ENCODE results near the gene CSE1L. TPM values are rescaled to one million over a fixed set of nuclear protein-coding genes. Genes with fewer than 3 reads are reported as not detected.

CSE1L gene
- total RNA-seq, 1 donor from 2014 or later = 39.0 TPM

DNA sequence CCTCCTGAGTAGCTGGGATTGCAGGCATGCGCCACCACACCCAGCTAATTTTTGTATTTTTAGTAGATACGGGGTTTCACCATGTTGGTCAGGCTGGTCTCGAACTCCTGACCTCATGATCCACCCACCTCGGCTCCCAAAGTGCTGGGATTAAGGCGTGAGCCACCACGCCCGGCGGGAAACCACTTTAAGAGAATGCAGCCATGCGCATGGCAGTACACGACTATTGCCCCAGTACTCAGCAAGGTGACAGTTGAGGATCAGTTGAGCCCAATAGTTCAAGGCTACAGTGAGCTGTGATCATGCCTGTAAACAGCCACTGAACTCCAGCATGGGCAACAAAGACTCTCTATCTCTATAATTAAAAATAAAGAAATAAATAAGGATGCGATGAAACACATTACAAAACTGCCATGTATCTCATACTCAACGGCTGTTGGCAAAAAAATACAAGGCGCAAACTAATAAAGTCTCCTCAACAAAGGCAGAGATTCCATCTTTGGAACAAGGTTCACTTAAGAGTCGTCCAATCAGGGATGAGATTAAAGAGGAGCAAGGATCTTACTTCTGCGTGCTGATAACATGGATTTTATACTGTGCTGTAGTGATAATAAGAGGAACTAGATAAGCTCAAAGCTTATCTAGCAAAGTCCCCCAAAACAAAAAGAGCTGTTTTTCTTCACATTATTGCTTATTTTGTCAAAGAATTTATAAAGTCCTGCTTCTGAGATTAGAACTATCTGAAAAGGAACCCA is 90.9 kb downstream of the CSE1L start:
- intact Hi-C loops (cut with DNase I) = no loop called here
- Histone ChIP-seq H3K9me3 (no peaks in the 10 kb centered on the region), H3K36me3 (peaks cover 0 to 21% of the 10 kb centered on the region in 2 donors), H3K27ac (no peak overlapping the region), H3K4me1 (peaks cover 19% of the 10 kb centered on the region), H3K27me3 (no peaks in the 10 kb centered on the region), H3K4me3 (no peak overlapping the region)
- TF ChIP-seq, protein P1, sequence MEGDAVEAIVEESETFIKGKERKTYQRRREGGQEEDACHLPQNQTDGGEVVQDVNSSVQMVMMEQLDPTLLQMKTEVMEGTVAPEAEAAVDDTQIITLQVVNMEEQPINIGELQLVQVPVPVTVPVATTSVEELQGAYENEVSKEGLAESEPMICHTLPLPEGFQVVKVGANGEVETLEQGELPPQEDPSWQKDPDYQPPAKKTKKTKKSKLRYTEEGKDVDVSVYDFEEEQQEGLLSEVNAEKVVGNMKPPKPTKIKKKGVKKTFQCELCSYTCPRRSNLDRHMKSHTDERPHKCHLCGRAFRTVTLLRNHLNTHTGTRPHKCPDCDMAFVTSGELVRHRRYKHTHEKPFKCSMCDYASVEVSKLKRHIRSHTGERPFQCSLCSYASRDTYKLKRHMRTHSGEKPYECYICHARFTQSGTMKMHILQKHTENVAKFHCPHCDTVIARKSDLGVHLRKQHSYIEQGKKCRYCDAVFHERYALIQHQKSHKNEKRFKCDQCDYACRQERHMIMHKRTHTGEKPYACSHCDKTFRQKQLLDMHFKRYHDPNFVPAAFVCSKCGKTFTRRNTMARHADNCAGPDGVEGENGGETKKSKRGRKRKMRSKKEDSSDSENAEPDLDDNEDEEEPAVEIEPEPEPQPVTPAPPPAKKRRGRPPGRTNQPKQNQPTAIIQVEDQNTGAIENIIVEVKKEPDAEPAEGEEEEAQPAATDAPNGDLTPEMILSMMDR (IDR thresholded peaks at IDR 0.05) = no peak
- TF ChIP-seq POLR2AphosphoS5 (IDR thresholded peaks at IDR 0.05; ENCODE audit: insufficient read depth in 1 of 2, low read depth in 1 of 2) (no peak), POLR2A (IDR thresholded peaks at IDR 0.05) (no peak)
- no peak for DNase-seq (ENCODE audit: extremely low spot score in 2 of 2)

DNA sequence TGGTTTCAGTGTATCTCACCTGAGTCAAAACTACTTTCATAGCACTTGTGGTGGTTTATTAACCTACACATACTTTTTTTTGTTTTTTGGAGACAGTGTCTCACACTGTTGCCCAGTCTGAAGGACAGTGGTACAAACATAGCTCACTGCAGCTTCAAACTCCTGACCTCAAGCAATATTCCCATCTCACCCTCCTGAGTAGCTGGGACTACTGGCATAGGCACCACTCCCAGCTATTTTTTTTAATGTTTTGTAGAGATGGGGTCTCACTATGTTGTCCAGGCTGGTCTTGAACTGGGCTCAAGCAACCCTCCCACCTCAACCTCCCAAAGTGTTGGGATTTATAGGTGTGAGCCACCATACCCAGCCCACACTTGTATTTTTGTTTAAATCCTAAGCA is 92.3 kb downstream of the CSE1L start:
- H3K36me3 ChIP-seq = peaks cover 0 to 21% of the 10 kb centered on the region in 2 donors
- DNase-seq (ENCODE audit: extremely low spot score in 2 of 2) = no peak
- H3K27me3 ChIP-seq = no peaks in the 10 kb centered on the region
- H3K27ac ChIP-seq = no peak overlapping the region
- TF ChIP-seq POLR2A (IDR thresholded peaks at IDR 0.05) = no peak
- TF ChIP-seq POLR2AphosphoS5 (IDR thresholded peaks at IDR 0.05; ENCODE audit: insufficient read depth in 1 of 2, low read depth in 1 of 2) = no peak
- intact Hi-C loops (cut with DNase I) = no loop called here
- peaks cover 14% of the 10 kb centered on the region for H3K4me1 ChIP-seq
- H3K9me3 ChIP-seq = no peaks in the 10 kb centered on the region
- H3K4me3 ChIP-seq = no peak overlapping the region

DNA sequence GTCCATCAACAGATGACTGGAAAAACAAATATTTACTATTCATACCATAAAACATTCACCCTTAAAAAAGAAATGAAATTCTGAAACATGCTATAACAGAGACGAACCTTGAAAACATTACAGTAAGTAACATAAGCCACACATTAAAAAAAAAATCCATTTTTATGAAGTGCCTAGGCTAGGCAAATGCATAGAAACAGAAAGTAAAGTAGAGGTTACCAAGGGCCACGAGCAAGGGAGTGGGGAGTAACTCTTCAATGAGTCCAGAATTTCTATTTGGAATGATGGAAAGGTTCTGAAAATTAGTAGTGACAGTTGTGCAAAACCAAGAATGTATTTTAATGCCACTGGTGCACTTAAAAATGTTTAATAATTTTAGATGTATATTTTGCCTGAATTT is 94.3 kb downstream of the CSE1L start:
- intact Hi-C loops (cut with DNase I) = no loop called here
- H3K36me3 ChIP-seq = peaks cover 0 to 20% of the 10 kb centered on the region in 2 donors
- no peak overlapping the region for H3K27ac ChIP-seq
- TF ChIP-seq POLR2AphosphoS5 (IDR thresholded peaks at IDR 0.05; ENCODE audit: insufficient read depth in 1 of 2, low read depth in 1 of 2) = no peak
- TF ChIP-seq, protein P1 (IDR thresholded peaks at IDR 0.05) = no peak
- no peak for TF ChIP-seq POLR2A (IDR thresholded peaks at IDR 0.05)
- H3K27me3 ChIP-seq = no peaks in the 10 kb centered on the region
- peaks cover 13% of the 10 kb centered on the region for H3K4me1 ChIP-seq
- no peaks in the 10 kb centered on the region for H3K9me3 ChIP-seq
- DNase-seq (ENCODE audit: extremely low spot score in 2 of 2) = no peak
- no peak overlapping the region for H3K4me3 ChIP-seq

DNA sequence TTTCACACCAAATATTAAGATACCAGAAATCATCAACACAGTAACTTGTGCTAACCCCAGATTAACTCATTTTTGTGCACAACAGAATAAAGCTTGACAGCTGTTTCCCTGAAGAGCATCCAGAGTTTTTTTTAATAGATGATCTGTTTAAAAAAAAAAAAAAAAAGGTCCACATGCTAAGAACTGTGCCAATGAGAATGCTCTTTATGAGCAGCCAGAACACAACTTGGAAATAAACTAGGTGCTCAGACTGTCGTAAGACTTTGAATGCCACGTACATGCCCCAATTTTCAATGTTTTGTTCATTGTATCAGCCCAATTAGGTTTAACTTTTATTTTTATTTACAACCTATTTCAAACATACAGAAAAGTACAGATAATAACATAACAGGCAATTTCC is 94.7 kb downstream of the CSE1L start:
- Histone ChIP-seq H3K27ac (no peak overlapping the region), H3K36me3 (peaks cover 0 to 16% of the 10 kb centered on the region in 2 donors), H3K27me3 (no peaks in the 10 kb centered on the region), H3K4me3 (no peak overlapping the region), H3K4me1 (peaks cover 13% of the 10 kb centered on the region), H3K9me3 (no peaks in the 10 kb centered on the region)
- intact Hi-C loops (cut with DNase I) = no loop called here
- DNase-seq (ENCODE audit: extremely low spot score in 2 of 2) = no peak
- no peak for TF ChIP-seq POLR2A (IDR thresholded peaks at IDR 0.05)
- no peak for TF ChIP-seq POLR2AphosphoS5 (IDR thresholded peaks at IDR 0.05; ENCODE audit: insufficient read depth in 1 of 2, low read depth in 1 of 2)
- TF ChIP-seq, protein P1 (IDR thresholded peaks at IDR 0.05) = no peak

Small RNA genes within 50 kb of the gene (small RNA-seq; reads per million reads assigned to genes)
- gene SNAP23P1 = not detected

Other genes with a start within 250 kb of the CSE1L start
- gene PREX1, start 218.3 kb upstream of the CSE1L start, total RNA-seq = 17.7 TPM
- gene ARFGEF2, start 124.6 kb upstream of the CSE1L start, total RNA-seq = 21.9 TPM
- gene STAU1, start 142.0 kb downstream of the CSE1L start, total RNA-seq = 68.5 TPM
- 23.3 TPM for gene DDX27, start 173.1 kb downstream of the CSE1L start, total RNA-seq
- 27.5 TPM for gene ZNFX1, start 231.7 kb downstream of the CSE1L start, total RNA-seq